Stimulated activated CD8-positive, alpha-beta memory T cell treated with anti-CD3 and anti-CD28 coated beads, Interleukin-4, amount 100 ng/mL, for 4 hours (primary cell): Measurements from ENCODE around the gene RBBP7.
A peak's percentile ranks its signal among the peaks of the same experiment; 100 is the strongest.

Experiments used
- DNase-seq, 2 donors: peaks; one replicate each; pipeline ENCODE4 v3.0.0-alpha.2; 2020; ENCODE audit warnings: low read depth in 2 of 2, low spot score in 1 of 2

RBBP7 gene

DNA sequence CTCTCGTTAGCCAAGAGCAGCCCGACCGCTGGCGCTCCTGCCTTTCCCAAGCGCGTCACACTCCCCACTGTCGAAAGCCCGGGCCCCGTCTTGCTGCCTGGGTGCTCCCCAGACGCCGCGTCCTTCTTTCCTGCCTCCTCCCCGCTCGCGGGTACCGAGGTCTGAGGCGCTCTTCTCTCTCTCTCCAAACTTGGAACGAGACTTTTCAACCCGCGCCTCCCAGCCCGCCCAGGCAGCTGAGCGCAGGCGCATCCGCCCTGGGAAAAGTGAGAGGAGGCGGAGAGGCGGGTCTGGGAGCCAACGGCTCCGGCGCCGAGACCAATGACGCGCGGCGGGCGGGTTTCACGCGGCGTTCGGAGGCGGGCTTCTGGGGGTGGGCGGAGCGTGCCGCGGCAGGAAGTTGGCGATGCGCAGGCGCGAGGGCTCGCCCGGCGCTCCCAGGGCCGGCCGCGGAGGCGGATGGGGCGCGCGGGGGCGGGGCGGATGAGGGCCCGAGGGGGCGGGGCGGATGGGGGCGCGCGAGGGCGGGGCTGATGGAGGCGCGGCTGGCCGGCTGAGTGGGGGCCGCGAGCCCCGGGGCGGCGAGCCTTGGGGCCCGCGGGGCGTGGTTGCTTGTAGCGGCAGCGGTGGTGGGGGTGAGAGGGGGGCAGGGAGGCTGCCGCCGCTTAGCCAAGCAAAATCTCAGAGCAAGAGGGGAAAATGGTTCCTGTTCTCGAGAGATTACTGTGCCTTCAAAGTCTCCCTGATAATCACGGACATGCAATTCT is at the start of gene RBBP7:
Gene RBBP7 (minus strand): TSS at position 268 of the 767 bp plus-strand sequence. CDS start 309 bp downstream, outside the sequence.
- peak; percentile 65 to 89 for DNase-seq

DNA sequence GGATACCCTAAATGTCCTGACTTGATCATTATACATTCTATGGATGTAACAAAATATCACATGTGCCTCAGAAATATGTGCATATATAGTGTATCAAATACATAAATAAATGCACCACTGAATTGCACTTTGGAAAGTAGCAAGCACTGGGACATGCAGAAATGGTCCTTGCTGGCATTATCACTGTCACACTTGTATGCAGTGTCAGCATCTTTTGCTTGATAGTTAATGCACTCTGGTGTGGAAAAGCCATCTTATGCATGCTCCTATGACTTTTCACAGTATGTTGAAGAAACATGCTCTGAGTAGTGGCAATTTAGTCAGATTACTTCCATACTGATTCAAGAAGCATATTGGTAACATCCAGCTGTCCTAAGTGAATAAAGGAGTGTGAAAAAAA is 48.8 kb upstream of the RBBP7 start:
- DNase-seq, result no peak

GRCh38 chrX:16917120-16917519 is 47.0 kb upstream of the RBBP7 start:
- no peak for DNase-seq

DNA sequence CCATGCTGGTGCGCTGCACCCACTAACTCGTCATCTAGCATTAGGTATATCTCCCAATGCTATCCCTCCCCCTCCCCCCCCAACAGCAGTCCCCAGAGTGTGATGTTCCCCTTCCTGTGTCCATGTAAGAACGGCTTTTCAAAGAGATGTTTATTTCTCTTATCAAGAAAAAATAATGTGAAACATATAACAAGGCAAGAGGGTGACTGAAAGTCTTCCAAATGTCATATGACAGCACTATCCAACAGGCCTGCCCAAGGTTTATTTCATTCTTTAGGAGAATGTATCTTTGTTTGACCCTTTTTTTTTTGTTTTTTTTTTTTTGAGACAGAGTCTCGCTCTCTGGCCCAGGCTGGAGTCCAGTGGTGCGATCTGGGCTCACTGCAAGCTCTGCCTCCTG is 46.4 kb upstream of the RBBP7 start:
- no peak for DNase-seq

DNA sequence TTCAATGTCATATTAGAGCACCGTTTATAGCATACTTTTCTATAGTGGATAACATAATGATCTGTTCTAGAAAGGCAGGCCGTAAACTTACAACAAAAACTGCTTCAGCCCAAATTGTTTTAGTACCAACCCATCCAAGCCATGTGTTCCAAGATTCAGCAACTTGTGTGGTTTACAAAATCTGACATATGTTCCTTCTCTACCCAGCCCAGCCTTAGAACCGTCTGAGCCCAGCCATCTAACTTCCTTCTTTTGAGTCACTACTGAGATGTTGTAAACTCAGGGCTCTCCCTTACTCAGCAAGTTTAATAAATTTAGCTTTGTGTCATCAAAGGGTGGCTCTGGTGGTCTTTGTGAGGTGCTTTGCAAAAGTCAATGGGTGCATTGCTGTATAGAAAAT is 43.9 kb upstream of the RBBP7 start:
- DNase-seq, result no peak

DNA sequence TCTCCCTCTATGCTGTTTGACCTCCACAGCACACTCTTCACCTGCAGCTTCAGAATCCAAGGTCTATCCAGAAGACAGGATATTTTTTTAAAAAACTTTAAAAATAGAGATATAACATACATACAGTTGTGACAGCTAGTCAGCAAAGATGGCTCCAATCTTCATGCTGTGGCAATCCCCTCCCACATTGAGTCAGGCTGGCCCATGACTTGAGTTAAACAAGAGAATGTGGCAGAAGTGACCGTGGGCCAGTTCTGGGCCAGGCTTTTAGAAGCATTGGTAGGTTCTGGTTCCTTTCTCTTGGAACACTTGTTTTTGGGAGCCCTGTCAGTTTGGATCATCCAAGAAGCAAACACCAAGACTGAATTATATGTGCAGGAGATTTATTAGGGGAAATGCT is 40.2 kb upstream of the RBBP7 start:
- no peak for DNase-seq

- DNase-seq, result no peak
Observed at GRCh38 chrX:16903274-16904022, 33.3 kb upstream of the RBBP7 start.

GRCh38 chrX:16897445-16897844 is 27.3 kb upstream of the RBBP7 start:
- DNase-seq, result no peak

GRCh38 chrX:16892504-16893362 is 22.6 kb upstream of the RBBP7 start:
- peak in 1 of 2 donors; percentile 22 for DNase-seq

- no peak for DNase-seq
Observed at GRCh38 chrX:16885628-16886027, 15.5 kb upstream of the RBBP7 start.

DNA sequence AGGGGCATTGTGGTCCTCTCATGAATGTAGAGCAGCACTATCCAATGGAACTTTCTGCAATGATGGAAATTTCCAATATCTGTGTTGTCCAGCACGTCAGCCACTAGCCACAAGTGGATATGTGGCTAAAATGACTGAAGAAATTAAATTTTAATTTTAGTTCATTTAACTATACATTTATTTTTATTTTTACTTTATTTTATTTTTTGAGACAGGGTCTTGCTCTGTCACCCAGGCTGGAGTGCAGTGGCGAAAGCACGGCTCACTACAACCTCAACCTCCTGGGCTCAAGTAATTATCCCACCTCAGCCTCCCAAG is 13.3 kb upstream of the RBBP7 start:
- DNase-seq, result no peak

GRCh38 chrX:16882702-16883486 is 12.7 kb upstream of the RBBP7 start:
- DNase-seq, result peak; percentile 37 to 40

DNA sequence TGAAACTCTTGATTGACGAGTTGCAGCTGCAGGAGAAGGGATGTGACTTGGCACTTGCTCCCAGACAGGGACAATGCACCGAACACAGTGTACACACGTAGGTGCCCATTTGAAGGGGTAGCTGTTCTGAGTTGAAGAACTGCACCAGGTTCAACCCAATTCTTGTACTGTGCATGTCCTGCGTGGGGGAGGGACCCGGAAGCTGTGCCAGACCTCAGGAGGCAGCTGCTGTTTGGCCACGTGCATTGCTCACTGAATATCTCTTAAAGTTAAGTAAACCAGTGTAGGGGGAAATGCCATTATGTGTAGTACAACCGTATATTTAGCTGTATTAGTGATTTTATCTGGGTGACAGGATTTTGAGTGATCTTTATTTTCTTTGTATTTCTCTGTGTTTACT is 12.0 kb upstream of the RBBP7 start:
- DNase-seq, result no peak

DNA sequence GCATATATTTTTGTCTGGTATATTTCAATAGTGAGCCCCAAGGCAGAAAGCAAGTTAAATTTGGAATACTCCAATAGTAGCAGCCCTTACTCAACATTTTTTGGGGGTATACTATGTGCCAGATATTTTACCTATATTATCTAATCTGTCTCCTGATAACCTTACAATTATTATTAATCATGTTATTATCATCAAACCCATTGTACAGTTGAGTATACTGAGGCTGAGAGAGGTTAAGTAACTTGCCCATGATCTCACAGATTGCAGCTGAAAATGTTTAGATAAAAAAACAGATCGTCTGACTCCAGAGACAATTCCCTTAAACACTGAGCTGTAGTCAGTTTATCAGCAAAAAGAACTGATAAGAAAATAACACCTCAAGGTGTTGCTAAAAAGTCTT is 6.5 kb upstream of the RBBP7 start:
- no peak for DNase-seq

DNA sequence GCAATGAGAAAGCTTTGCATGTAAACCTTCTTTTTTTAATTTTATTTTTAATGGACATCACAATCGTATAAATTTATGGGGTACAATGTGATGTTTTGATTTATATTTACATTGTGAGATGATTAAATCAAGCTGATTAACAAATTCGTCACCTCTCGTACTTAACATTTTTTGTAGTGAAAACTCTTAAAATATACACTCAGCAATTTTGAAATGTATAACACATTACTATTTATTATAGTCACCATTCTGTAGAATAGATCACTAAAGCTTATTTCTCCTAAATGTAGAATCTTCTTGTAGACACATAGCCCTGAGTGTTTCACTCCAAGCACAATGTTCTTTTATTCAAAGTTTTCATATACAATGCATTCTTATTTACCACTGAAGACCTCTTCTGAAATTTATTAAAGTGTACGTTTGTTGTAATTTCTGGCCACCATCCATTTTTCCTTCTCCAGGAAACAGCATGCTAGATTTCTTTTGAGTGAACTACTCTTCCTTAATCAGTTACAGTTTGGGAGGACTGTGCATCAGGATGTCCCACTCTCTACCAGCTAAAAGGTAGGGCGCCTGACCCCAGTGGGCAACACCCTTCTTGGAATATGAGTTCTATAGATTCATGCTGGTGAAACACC is 4.4 kb upstream of the RBBP7 start:
- DNase-seq, result no peak

- DNase-seq, result no peak
Observed at GRCh38 chrX:16873106-16873505, 2.9 kb upstream of the RBBP7 start.

DNA sequence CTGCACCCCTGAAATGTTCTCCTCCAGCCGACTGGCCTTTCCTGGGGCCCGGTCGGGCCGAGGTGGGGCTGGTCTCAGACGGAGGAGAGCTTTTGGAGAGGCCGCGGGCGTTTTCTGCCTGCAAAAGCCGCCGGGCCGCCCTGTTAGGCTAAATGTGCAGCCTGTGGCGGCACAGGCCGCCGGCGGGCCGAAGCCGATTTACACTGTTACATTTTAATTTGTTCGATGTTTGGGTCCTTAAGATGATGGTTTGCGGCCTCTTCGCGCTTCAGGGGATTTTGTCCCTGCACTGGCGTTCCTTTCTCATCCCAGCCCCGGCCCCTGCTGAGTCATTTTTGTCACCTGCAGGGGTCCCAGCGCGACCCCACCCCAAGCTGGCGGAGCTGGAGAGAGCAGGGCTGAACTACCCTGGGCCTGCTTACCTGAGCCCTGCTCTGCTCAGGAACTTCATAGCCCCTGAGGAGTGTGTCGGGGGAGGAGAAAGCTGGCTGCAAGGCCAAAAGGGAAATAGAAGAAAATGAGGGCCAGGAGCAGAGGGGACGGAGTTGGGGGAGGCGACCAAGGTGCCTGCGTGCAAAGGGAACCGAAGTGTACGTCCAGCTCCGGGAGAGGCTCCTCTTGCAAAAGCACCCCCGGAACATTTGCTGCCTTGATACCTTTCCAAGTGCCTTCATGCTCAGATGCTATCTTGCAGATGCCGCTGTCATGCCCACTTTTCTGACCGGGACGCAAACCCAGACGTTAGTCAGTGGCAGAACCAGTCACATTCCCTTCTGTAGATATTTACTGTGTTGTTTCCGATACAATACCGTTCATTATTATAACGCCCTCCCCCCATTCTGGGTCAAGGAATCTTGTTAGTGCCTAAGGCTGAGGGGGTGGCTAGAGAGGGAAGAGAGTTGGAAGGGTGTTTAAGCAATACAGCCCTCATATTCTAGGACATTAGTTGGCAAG is 977 bp upstream of the RBBP7 start:
- no peak for DNase-seq

- DNase-seq, result no peak
Observed at GRCh38 chrX:16869393-16870094, 618 bp downstream of the RBBP7 start.

DNA sequence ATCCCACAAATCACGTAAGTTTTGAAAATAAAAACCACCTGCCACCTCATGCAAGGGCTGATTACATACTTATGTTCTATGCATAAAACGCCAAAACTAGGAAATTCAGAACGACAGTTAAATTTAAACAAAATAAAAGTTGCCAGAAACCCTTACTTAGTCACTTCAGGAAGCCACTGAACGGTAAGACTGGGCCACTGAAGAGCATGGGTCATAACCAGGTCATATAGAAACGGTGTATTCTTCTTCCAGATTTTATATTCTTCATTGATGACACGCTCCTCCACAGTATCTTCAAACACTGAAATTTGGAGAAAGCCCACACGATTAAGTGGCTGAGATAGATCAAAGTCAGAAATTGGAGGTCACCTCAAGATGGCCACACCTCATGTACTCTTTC is 1.2 kb downstream of the RBBP7 start:
- DNase-seq, result no peak
